PC-3 (cell line): ENCODE results near the gene POM121L2. TPM values are rescaled to one million over a fixed set of nuclear protein-coding genes. Genes with fewer than 3 reads are reported as not detected.
A peak's percentile ranks its signal among the peaks of the same experiment; 100 is the strongest.

Experiments
- ATAC-seq: fragments of 200-7000 bp; cut with Tn5 transposase; 2 replicates; pipeline ENCODE4 v1.9.1; 2020; ENCODE audit warnings: mild to moderate bottlenecking, moderate library complexity
- BruUV-seq: library from RNA; stranded (reverse); fragments of 400-500 nt; replicated peaks from 2 replicates; lab custom pipeline; 2021; lab: Mats Ljungman, UMichigan
- CTCF ChIA-PET: fragments of 300-600 bp; sonication (Branson Sonifier 250); formaldehyde crosslinking; loops from one replicate; lab custom pipeline; 2022; ENCODE audit warnings: antibody characterized with exemption; lab: Charles Lee
- POLR2A ChIA-PET: fragments of 300-600 bp; sonication (Branson Sonifier 250); formaldehyde crosslinking; loops from one replicate; lab custom pipeline; 2022; ENCODE audit warnings: antibody characterized with exemption; ENCODE audit not compliant: unreplicated experiment; lab: Charles Lee
- DNase-seq: peaks from one replicate; pipeline ENCODE4 v3.0.0-alpha.2; 2015
- H2AFZ ChIP-seq: fragments of 300-600 bp; sonication (generic); 2 replicates; pipeline ENCODE4 v1.6.0; 2016; ENCODE audit warnings: antibody characterized with exemption, low read length
- H3F3A ChIP-seq: fragments of 300-600 bp; sonication (generic); one replicate; pipeline ENCODE4 v1.6.0; 2017; ENCODE audit warnings: antibody characterized with exemption, low read length, control low read depth, mild to moderate bottlenecking; ENCODE audit not compliant: unreplicated experiment
- H3K27ac ChIP-seq: fragments of 300-600 bp; sonication (generic); 2 replicates; pipeline ENCODE4 v1.5.1; 2016; ENCODE audit warnings: mild to moderate bottlenecking, low read length
- H3K27me3 ChIP-seq: fragments of 300-600 bp; sonication (generic); 2 replicates; pipeline ENCODE4 v1.6.1; 2016; ENCODE audit warnings: low read length, mixed read lengths
- H3K36me3 ChIP-seq: fragments of 300-600 bp; sonication (generic); 2 replicates; pipeline ENCODE4 v1.6.1; 2016; ENCODE audit warnings: low read depth, mixed run types, low read length, mixed read lengths
- H3K4me1 ChIP-seq: fragments of 300-600 bp; sonication (generic); 2 replicates; pipeline ENCODE4 v1.5.1; 2016; ENCODE audit warnings: low read length; ENCODE audit not compliant: insufficient read depth
- H3K4me2 ChIP-seq: fragments of 300-600 bp; sonication (generic); 2 replicates; pipeline ENCODE4 v1.6.0; 2016; ENCODE audit warnings: low read length
- H3K4me3 ChIP-seq: fragments of 300-600 bp; sonication (generic); 2 replicates; pipeline ENCODE4 v1.5.1; 2016; ENCODE audit warnings: mild to moderate bottlenecking, low read length, mixed read lengths
- H3K79me2 ChIP-seq: fragments of 300-600 bp; sonication (generic); 2 replicates; pipeline ENCODE4 v1.6.1; 2017; ENCODE audit warnings: low read length, mixed read lengths
- H3K9ac ChIP-seq: fragments of 300-600 bp; sonication (generic); 2 replicates; pipeline ENCODE4 v1.6.0; 2016; ENCODE audit warnings: mild to moderate bottlenecking, low read length
- H3K9me2 ChIP-seq: fragments of 300-600 bp; sonication (generic); replicated peaks from 2 replicates; pipeline ENCODE4 v1.6.1; 2016; ENCODE audit warnings: mixed run types, low read length, mixed read lengths
- H3K9me3 ChIP-seq: fragments of 300-600 bp; sonication (generic); 2 replicates; pipeline ENCODE4 v1.6.1; 2016; ENCODE audit warnings: low read length, mixed read lengths
- H4K20me1 ChIP-seq: fragments of 300-600 bp; sonication (generic); 2 replicates; pipeline ENCODE4 v1.6.1; 2016; ENCODE audit warnings: low read length, mixed read lengths
- CTCF ChIP-seq: fragments of 300-600 bp; sonication (generic); conservative IDR thresholded peaks from 2 replicates; pipeline ENCODE4 v1.5.1; 2017; ENCODE audit warnings: antibody characterized with exemption, low read depth, mild to moderate bottlenecking, low read length
- EZH2 ChIP-seq: fragments of 300-600 bp; sonication (generic); IDR thresholded peaks from one replicate; pipeline ENCODE4 v1.6.1; 2017; ENCODE audit warnings: antibody characterized with exemption, mild to moderate bottlenecking, low read length; ENCODE audit not compliant: unreplicated experiment
- EZH2phosphoT487 ChIP-seq: fragments of 300-600 bp; sonication (generic); IDR thresholded peaks from 2 replicates; pipeline ENCODE4 v1.6.1; 2018; ENCODE audit warnings: mild to moderate bottlenecking, antibody characterized with exemption, low read length, borderline replicate concordance
- intact Hi-C: fragments of 100-400 bp; cut with micrococcal nuclease; formaldehyde crosslinking; loops from 2 replicates; pipeline ENCODE4 v1.9.0; 2023
- total RNA-seq: library from RNA; depleted of rRNA; stranded (reverse); fragments of >200 nt; gene quantifications from 2 replicates; pipeline ENCODE4 v1.2.3, GENCODE V29; 2014

POM121L2 gene
- total RNA-seq, 1 experiment from 2014 or later, result not detected

- TF ChIP-seq EZH2phosphoT487, result no peak
- no peak for TF ChIP-seq EZH2
- TF ChIP-seq CTCF, result no peak
- no peaks in the 10 kb centered on the region for H3K27me3 ChIP-seq
- H4K20me1 ChIP-seq, result no peaks in the 10 kb centered on the region
- peak overlapping the region; percentile 100 for H2AFZ ChIP-seq
- no peak for ATAC-seq
- BruUV-seq, result no TSS peak
- H3K4me1 ChIP-seq, result no peaks in the 10 kb centered on the region
- no peaks in the 10 kb centered on the region for H3K9me2 ChIP-seq
- intact Hi-C loops, result loop anchor here (1.0 to 10.0 kb wide), 7 partner anchors 123 to 442 kb away; no protein-coding TSS in a partner anchor
- POLR2A ChIA-PET, result no interaction called here
- H3K4me2 ChIP-seq, result peak overlapping the region; percentile 98
- H3K9ac ChIP-seq, result no peak overlapping the region
- no peaks in the 10 kb centered on the region for H3K79me2 ChIP-seq
- H3K27ac ChIP-seq, result no peak overlapping the region
- DNase-seq, result no peak
- no peaks in the 10 kb centered on the region for H3K36me3 ChIP-seq
- CTCF ChIA-PET, result interaction anchor here (0.8 kb wide), 1 partner anchor 207 kb away, joined by 3 read pairs; no protein-coding TSS in a partner anchor
- no peaks in the 10 kb centered on the region for H3F3A ChIP-seq
- H3K9me3 ChIP-seq, result 0 out of 2 replicates have a peak, but pooled peaks cover 6% of the 10 kb centered on the region
- H3K4me3 ChIP-seq, result peak overlapping the region; percentile 89
Observed at GRCh38 chr6:27311806-27312145, 297 bp downstream of the POM121L2 start.

GRCh38 chr6:27303613-27304272 is 8.3 kb downstream of the POM121L2 start:
- Histone ChIP-seq H3K9ac (no peak overlapping the region), H4K20me1 (no peaks in the 10 kb centered on the region), H3F3A (no peaks in the 10 kb centered on the region), H3K9me2 (no peaks in the 10 kb centered on the region), H3K4me3 (no peak overlapping the region), H3K79me2 (no peaks in the 10 kb centered on the region), H3K9me3 (no peaks in the 10 kb centered on the region), H3K4me2 (no peak overlapping the region), H2AFZ (no peak overlapping the region), H3K27ac (no peak overlapping the region), H3K4me1 (no peaks in the 10 kb centered on the region), H3K27me3 (no peaks in the 10 kb centered on the region), H3K36me3 (no peaks in the 10 kb centered on the region)
- ChIA-PET POLR2A (no interaction called here), CTCF (no interaction called here)
- intact Hi-C loops, result no loop called here
- DNase-seq (no peak), ATAC-seq (no peak)
- TF ChIP-seq EZH2phosphoT487 (no peak), EZH2 (no peak), CTCF (no peak)
- no TSS peak for BruUV-seq
